GM23338 (cell line): ENCODE results near the gene AGAP1.

Experiments
- CTCF ChIP-seq, 2 experiments: fragments of 200-600 bp in 1 of 2; sonication (generic) in 1 of 2; conservative IDR thresholded peaks; 2 replicates each; pipeline versions ENCODE4 v1.5.1 to v1.6.1; 2016 to 2017; ENCODE audit warnings: antibody characterized with exemption in 2 of 2, low read depth in 2 of 2, mild to moderate bottlenecking in 2 of 2, moderate library complexity in 1 of 2
- EZH2 ChIP-seq: fragments of 200-600 bp; sonication (generic); IDR thresholded peaks from one replicate; pipeline ENCODE4 v1.8.0; 2017; ENCODE audit warnings: antibody characterized with exemption, mild to moderate bottlenecking, low read depth; ENCODE audit not compliant: unreplicated experiment
- EZH2phosphoT487 ChIP-seq: fragments of 200-600 bp; sonication (generic); IDR thresholded peaks from one replicate; pipeline ENCODE4 v1.8.1; 2018; ENCODE audit warnings: antibody characterized with exemption; ENCODE audit not compliant: unreplicated experiment
- NANOG ChIP-seq: IDR thresholded peaks from 2 replicates; pipeline ENCODE4 v1.6.1; 2016; ENCODE audit warnings: antibody characterized with exemption, borderline replicate concordance
- POLR2AphosphoS5 ChIP-seq: IDR thresholded peaks from 2 replicates; pipeline ENCODE4 v1.6.1; 2016; ENCODE audit warnings: antibody characterized with exemption, low read depth
- REST ChIP-seq: IDR thresholded peaks from one replicate; pipeline ENCODE4 v1.6.1; 2018; ENCODE audit warnings: antibody characterized with exemption; ENCODE audit not compliant: unreplicated experiment
- ZNF114 ChIP-seq: fragments of 250-450 bp; sonication (Bioruptor Pico); IDR thresholded peaks from 2 replicates; pipeline ENCODE4 v1.5.0; 2020; ENCODE audit warnings: mild to moderate bottlenecking, moderate library complexity

GRCh38 chr2:235864733-235865515, 371.1 kb downstream of the AGAP1 start:
- no peak for TF ChIP-seq CTCF (conservative IDR thresholded peaks at IDR 0.05; ENCODE audit: low read depth in 2 of 2)
- TF ChIP-seq ZNF114 (CRISPR knock-in tag) = no peak
- TF ChIP-seq REST = no peak
- no peak for TF ChIP-seq EZH2
- no peak for TF ChIP-seq EZH2phosphoT487
- TF ChIP-seq POLR2AphosphoS5 = no peak
- TF ChIP-seq NANOG = no peak
